Activated CD8-positive, alpha-beta memory T cell treated with anti-CD3 and anti-CD28 coated beads, Interleukin-2, amount 10 ng/mL, durations not matched to agents 7 days and 5 days (primary cell): ENCODE results near the gene CYP2E1. TPM values are rescaled to one million over a fixed set of nuclear protein-coding genes. Genes with fewer than 3 reads are reported as not detected.
"Not testable (repeated sequence)": the region's sequence is repeated elsewhere in the genome, so short reads cannot be mapped to it uniquely, and the experiment has no call there.

Experiments used
- ATAC-seq: fragments of 150-1000 bp; cut with Tn5 transposase; one replicate; pipeline ENCODE4 v1.10.0; 2021; ENCODE audit warnings: moderate library complexity
- CTCF ChIA-PET: fragments of 350-600 bp; sonication (Branson Sonifier 250); formaldehyde crosslinking; loops from one replicate; lab custom pipeline; 2021; ENCODE audit warnings: antibody characterized with exemption; lab: Charles Lee
- DNase-seq: peaks from one replicate; pipeline ENCODE4 v3.0.0-alpha.2; 2020
- H3K27ac Mint-ChIP-seq: one replicate; pipeline ENCODE4 v1.8.0; 2021; ENCODE audit warnings: mild to moderate bottlenecking, mixed read lengths
- H3K27me3 Mint-ChIP-seq: one replicate; pipeline ENCODE4 v1.8.0; 2021; ENCODE audit warnings: mixed read lengths
- H3K36me3 Mint-ChIP-seq: one replicate; pipeline ENCODE4 v1.8.0; 2021; ENCODE audit warnings: mild to moderate bottlenecking, mixed read lengths
- H3K4me1 Mint-ChIP-seq: one replicate; pipeline ENCODE4 v1.8.0; 2021; ENCODE audit warnings: mixed read lengths
- H3K4me3 Mint-ChIP-seq: one replicate; pipeline ENCODE4 v1.8.0; 2021; ENCODE audit warnings: mild to moderate bottlenecking, moderate library complexity, mixed read lengths
- H3K9me3 Mint-ChIP-seq: one replicate; pipeline ENCODE4 v1.8.0; 2022; ENCODE audit warnings: low read depth, mixed read lengths
- total RNA-seq, 2 experiments: library from RNA; stranded (reverse); gene quantifications; one replicate each; pipeline ENCODE4 v1.2.3, GENCODE V29; 2021

CYP2E1 gene
- total RNA-seq = under 1 TPM in 1 of 2 experiments, not detected in 1; 0.26 TPM

DNA sequence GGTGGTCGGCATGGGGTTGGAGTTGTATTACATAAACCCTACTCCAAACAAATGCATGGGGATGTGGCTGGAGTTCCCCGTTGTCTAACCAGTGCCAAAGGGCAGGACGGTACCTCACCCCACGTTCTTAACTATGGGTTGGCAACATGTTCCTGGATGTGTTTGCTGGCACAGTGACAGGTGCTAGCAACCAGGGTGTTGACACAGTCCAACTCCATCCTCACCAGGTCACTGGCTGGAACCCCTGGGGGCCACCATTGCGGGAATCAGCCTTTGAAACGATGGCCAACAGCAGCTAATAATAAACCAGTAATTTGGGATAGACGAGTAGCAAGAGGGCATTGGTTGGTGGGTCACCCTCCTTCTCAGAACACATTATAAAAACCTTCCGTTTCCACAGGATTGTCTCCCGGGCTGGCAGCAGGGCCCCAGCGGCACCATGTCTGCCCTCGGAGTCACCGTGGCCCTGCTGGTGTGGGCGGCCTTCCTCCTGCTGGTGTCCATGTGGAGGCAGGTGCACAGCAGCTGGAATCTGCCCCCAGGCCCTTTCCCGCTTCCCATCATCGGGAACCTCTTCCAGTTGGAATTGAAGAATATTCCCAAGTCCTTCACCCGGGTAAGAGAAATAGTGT lies at the start of gene CYP2E1:
Gene CYP2E1, plus strand, starts transcription at position 407 of the 632 bp plus-strand sequence. Its CDS starts 33 bp downstream, at position 440.
- Mint-ChIP-seq H3K4me1 (peaks cover 20% of the 10 kb centered on the region), H3K36me3 (peaks cover 4% of the 10 kb centered on the region), H3K27ac (no peak within 1 kb of the TSS), H3K9me3 (peaks cover 9% of the 10 kb centered on the region), H3K27me3 (peaks cover 80% of the 10 kb centered on the region), H3K4me3 (no peak within 1 kb of the TSS)
- CTCF ChIA-PET = interaction anchor here (0.8 to 1.1 kb wide), 2 partner anchors 17 to 88 kb away, joined by 3 to 4 read pairs; no protein-coding TSS in a partner anchor
- ATAC-seq (no peak), DNase-seq (no peak)

DNA sequence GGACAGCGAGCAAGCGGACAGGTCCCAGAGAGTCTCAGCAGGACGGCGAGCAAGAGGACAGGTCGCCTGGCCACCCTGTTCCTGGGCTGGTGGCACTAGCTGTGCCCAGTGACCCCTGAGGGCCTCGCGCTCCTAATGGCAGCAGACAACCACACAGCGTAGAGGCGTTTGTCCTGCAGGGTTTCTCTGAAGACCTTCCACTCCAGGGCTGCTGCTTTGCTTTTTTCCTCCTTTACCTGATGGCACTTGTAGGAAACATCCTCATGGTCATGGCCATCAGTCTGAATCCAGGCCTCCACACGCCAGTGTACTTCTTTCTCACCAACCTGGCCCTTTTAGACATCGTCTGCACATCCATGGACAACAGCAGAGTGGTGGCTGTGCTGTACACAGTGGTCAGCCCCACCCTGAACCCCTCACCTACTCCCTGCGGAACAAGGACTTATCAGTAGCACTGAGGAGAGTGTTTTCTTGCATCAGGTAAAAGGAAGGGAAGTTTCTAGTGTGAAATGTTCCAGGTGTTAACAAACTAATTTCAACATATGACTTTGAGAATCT lies 46.0 kb upstream of the CYP2E1 start:
- H3K4me1 Mint-ChIP-seq = peaks cover 2% of the 10 kb centered on the region

DNA sequence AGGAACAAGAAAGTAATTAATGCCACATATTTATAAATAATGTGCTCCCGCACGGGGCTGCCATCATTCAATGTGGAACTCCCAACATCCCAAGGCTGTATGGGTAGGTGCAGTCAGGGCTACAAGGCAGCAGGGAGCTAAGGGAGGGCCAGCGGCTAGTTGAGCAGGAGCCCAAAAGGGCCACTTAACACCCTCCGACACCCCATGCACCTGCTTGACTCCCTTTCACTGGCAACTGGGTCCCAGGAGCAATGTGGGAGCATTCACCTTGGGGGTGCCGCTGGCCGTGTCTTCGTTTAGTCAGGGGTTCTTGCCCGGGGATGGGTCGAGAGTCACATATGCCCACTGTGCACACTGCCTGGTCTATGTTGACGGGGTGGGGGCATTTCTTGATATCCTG lies 45.5 kb upstream of the CYP2E1 start:
- DNase-seq (no peak), ATAC-seq (no peak)
- Mint-ChIP-seq H3K4me3 (no peak overlapping the region), H3K9me3 (peaks cover 19% of the 10 kb centered on the region), H3K4me1 (no peaks in the 10 kb centered on the region), H3K27ac (no peak overlapping the region), H3K36me3 (peaks cover 15% of the 10 kb centered on the region), H3K27me3 (peaks cover 34% of the 10 kb centered on the region)
- CTCF ChIA-PET = no interaction called here

More for the DNA sequence above, 46.0 kb upstream of the CYP2E1 start:
- no peak for ATAC-seq
- DNase-seq = no peak
- peaks cover 14% of the 10 kb centered on the region for H3K36me3 Mint-ChIP-seq
- H3K27ac Mint-ChIP-seq = no peak overlapping the region
- CTCF ChIA-PET = no interaction called here
- H3K9me3 Mint-ChIP-seq = peaks cover 18% of the 10 kb centered on the region
- H3K27me3 Mint-ChIP-seq = peaks cover 34% of the 10 kb centered on the region
- no peak overlapping the region for H3K4me3 Mint-ChIP-seq

DNA sequence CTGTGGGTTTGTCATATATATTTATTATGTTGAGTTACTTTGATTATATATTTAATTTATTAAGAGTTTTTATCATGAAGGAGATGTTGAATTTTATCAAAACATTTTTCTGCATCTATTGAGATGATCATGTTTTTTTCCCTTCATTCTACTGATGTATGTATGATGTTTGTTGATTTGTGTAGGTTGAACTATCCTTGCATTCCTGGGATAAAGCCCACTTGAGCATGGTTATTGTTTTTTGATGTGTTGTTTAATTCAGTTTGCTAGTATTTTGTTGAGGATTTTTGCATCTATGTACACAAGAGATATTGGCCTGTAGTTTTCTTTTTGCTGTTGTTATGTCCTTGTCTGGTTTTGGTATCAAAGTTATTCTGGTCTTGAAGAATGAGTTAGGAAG lies 42.3 kb upstream of the CYP2E1 start:
- H3K36me3 Mint-ChIP-seq = peaks cover 19% of the 10 kb centered on the region
- no peak overlapping the region for H3K4me3 Mint-ChIP-seq
- H3K27me3 Mint-ChIP-seq = peaks cover 36% of the 10 kb centered on the region
- no peak for DNase-seq
- CTCF ChIA-PET = interaction anchor here (1.2 to 1.8 kb wide), 2 partner anchors 46 kb away, joined by 3 to 4 read pairs; no protein-coding TSS in a partner anchor
- H3K27ac Mint-ChIP-seq = no peak overlapping the region
- no peaks in the 10 kb centered on the region for H3K4me1 Mint-ChIP-seq
- no peak for ATAC-seq
- H3K9me3 Mint-ChIP-seq = peaks cover 29% of the 10 kb centered on the region

DNA sequence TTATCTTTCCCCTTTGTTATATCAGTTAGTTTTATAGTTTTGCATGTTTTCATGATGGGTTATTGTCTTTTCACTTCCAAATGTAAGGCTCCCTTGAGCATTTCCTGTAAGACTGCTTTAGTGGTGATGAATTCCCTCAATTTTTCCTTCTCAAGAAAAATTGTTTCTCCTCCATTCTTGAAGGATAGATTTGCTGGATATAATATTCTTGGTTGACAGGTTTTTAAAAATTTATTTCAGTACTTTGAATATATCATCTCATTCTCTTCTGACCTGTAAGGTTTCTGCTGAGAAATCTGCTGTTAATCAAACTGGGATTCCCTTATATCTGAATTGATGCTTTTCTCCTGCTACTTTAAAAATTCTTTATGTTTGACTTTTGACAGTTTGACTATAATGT lies 40.1 kb upstream of the CYP2E1 start:
- Mint-ChIP-seq H3K27ac (no peak overlapping the region), H3K4me3 (no peak overlapping the region), H3K27me3 (peaks cover 36% of the 10 kb centered on the region), H3K36me3 (peaks cover 19% of the 10 kb centered on the region), H3K9me3 (peaks cover 30% of the 10 kb centered on the region), H3K4me1 (peaks cover 2% of the 10 kb centered on the region)
- ATAC-seq (no peak), DNase-seq (no peak)
- CTCF ChIA-PET = no interaction called here

DNA sequence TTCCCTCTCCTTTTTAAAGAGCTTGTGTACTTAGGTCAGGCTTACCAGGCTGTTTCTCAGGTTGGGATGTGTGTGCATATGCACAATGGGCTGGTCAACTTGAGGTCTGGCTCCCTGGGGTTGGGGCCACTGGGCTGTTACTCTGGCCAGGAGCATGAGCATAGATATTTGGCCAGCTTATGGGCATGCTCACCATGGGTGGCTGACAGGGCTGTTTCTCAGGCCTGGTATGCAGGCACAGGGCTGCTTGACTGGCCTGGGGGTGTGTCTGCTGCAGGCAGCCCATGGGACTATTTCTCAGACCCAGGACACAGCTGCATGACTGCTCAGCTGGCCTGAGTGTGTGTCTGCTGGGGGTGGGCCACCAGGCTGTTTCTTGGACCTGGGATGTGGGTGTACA lies 38.8 kb upstream of the CYP2E1 start:
- Mint-ChIP-seq H3K4me3 (no peak overlapping the region), H3K27ac (no peak overlapping the region), H3K9me3 (peaks cover 28% of the 10 kb centered on the region), H3K4me1 (peaks cover 2% of the 10 kb centered on the region), H3K36me3 (peaks cover 19% of the 10 kb centered on the region), H3K27me3 (peaks cover 28% of the 10 kb centered on the region)
- CTCF ChIA-PET = interaction anchor here (0.9 kb wide), 1 partner anchor 50 kb away, joined by 3 read pairs; no protein-coding TSS in a partner anchor
- DNase-seq (no peak), ATAC-seq (no peak)

DNA sequence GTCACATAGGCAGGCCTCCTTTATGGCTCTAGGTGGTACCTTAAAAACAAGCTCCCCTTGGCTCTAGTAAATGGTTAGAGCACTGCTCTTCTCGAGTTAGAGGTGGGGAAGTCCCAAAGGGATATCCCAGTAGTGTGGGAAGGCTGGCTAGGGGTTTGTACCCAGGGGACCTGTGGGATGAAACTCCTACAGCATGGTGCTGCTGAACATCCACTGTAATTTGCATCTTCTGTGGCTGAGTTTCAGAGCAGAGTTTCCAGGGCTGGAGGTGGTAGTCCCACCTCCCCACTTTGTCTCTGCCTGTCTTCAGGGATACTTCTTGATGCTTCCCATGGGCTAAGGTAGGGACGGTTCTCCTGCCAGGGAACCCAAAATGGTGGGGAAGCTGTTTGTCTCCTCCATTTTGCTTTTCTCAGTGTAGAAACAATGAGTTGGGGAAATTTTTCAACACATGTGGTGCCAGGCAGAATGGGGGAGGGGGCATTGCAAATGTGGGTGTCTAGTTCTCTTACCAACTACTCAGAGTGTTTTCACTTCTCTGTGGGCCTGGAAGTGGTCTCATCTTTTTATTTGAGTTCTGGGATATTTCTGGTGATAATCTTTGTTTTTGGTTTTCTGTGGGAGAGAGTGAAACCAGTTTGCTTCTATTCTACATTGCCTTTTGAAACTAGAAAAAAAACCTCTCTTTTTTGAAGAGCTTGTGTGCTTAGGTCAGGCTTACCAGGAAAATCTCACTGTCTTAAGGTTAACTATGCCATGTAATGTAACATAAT lies 37.2 kb upstream of the CYP2E1 start:
- no peak for ATAC-seq
- peaks cover 14% of the 10 kb centered on the region for H3K36me3 Mint-ChIP-seq

DNA sequence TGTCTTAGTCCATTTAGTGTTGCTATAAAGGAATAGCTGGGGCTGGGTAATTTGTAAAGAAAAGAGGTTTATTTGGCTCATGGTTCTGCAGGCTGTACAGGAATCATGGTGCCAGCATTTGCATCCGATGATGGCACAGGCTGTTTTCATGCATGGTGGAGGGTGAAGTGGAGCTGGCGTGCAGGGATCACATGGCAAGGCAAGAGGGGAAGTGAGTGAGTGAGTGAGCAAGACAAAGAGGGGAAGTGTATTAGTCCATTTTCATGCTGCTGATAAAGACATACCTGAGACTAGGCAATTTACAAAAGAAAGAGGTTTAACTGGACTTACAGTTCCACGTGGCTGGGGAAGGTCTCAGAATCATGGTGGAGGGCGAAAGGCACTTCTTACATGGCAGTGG lies 33.6 kb upstream of the CYP2E1 start:
- H3K4me3 Mint-ChIP-seq, CTCF ChIA-PET, DNase-seq, H3K27me3 Mint-ChIP-seq, H3K9me3 Mint-ChIP-seq, H3K4me1 Mint-ChIP-seq, H3K27ac Mint-ChIP-seq, H3K36me3 Mint-ChIP-seq, ATAC-seq: not testable (repeated sequence)

More for the DNA sequence above, 37.2 kb upstream of the CYP2E1 start:
- H3K4me3 Mint-ChIP-seq = no peak overlapping the region
- CTCF ChIA-PET = no interaction called here
- H3K27me3 Mint-ChIP-seq = peaks cover 16% of the 10 kb centered on the region
- H3K4me1 Mint-ChIP-seq = peaks cover 2% of the 10 kb centered on the region
- peaks cover 23% of the 10 kb centered on the region for H3K9me3 Mint-ChIP-seq
- H3K27ac Mint-ChIP-seq = no peak overlapping the region
- DNase-seq = no peak

DNA sequence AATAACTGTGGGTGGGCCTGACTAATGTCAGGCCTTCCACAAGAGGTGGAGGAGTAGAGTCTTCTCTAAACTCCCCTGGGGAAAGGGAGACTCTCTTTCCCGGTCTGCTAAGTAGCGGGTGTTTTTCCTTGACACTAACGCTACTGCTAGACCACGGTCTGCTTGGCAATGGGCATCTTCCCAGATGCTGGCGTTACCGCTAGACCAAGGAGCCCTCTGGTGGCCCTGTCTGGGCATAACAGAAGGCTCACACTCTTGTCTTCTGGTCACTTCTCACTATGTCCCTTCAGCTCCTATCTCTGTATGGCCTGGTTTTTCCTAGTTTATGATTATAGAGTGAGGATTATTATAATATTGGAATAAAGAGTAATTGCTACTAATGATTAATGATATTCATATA lies 29.8 kb upstream of the CYP2E1 start:
- H3K4me1 Mint-ChIP-seq, H3K36me3 Mint-ChIP-seq, H3K27me3 Mint-ChIP-seq, ATAC-seq, H3K27ac Mint-ChIP-seq, H3K4me3 Mint-ChIP-seq, DNase-seq, H3K9me3 Mint-ChIP-seq: not testable (repeated sequence)
- CTCF ChIA-PET = interaction anchor here (1.2 to 2.6 kb wide), 3 partner anchors 59 to 168 kb away, joined by 3 to 12 read pairs (median 4); no protein-coding TSS in a partner anchor

DNA sequence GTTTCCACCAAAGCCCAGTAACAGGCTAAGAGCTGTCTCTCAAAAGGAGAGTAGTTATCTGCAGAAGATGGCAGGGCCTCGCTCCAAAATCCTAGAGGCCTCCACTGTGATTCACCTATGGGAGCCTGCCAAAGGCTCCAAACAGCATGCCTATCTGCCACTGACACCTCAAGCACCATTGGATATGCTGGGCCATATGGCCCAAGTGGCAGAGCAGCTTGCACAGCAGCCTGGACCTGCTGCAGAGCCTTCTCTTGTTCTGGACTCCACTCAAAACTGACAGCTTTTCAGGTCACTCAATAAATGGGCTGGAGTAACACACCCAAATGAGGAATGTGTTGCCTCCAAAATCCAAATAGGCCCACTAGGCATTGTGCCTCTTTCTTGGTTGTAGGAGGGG lies 28.0 kb upstream of the CYP2E1 start:
- CTCF ChIA-PET = interaction anchor here (0.6 to 1.0 kb wide), 2 partner anchors 49 to 62 kb away, joined by 4 to 5 read pairs; no protein-coding TSS in a partner anchor
- not testable (repeated sequence) for H3K27me3 Mint-ChIP-seq, H3K27ac Mint-ChIP-seq

DNA sequence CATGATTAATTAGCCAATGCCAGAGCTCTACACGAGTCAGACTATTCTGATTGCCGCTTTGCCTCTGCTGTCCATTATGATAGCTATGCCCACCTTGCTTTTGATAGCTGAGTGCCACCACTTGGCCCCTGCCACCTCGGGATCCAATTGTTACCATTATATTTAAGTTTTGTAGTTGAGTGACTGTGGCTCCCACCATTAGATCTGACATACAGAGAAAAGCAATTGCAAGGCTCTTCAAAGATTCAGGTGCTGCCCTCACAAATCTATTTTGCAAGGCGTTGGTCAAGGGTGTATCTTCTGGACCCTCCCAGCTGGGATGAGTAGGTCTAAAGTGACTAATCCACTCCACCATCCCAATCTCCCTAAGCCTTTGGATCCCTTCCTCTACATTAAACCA lies 26.3 kb upstream of the CYP2E1 start:
- H3K36me3 Mint-ChIP-seq, H3K9me3 Mint-ChIP-seq, ATAC-seq, H3K4me1 Mint-ChIP-seq, DNase-seq, H3K27me3 Mint-ChIP-seq, H3K27ac Mint-ChIP-seq, H3K4me3 Mint-ChIP-seq: not testable (repeated sequence)
- CTCF ChIA-PET = interaction anchor here (2.3 kb wide), 1 partner anchor 62 kb away, joined by 7 read pairs; no protein-coding TSS in a partner anchor

More for the DNA sequence above, 28.0 kb upstream of the CYP2E1 start:
- not testable (repeated sequence) for H3K9me3 Mint-ChIP-seq, H3K4me1 Mint-ChIP-seq, ATAC-seq, H3K4me3 Mint-ChIP-seq, H3K36me3 Mint-ChIP-seq, DNase-seq

DNA sequence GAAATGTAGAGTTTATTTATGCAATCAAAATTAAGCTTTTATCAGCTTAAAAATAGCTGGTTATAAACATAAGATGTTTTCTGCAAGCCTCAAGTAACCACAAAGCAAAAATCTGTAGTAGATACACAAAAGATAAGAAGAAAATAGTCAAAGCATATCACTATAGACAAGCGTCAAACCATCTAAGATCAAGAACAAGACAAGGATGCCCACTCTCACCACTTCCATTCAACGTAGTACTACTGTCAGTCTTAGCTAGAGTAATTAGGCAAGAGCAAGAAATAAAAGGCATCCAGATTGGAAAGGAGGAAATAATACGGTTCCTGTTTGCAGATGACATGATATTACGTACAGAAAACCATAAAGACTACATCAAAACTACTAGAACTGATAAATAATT lies 17.5 kb upstream of the CYP2E1 start:
- CTCF ChIA-PET = interaction anchor here (0.8 to 1.3 kb wide), 2 partner anchors 17 to 71 kb away, joined by 3 read pairs; no protein-coding TSS in a partner anchor
- H3K4me3 Mint-ChIP-seq = no peak overlapping the region
- DNase-seq (no peak), ATAC-seq (no peak)
- H3K27ac Mint-ChIP-seq = no peak overlapping the region
- H3K27me3 Mint-ChIP-seq = peaks cover 57% of the 10 kb centered on the region
- no peaks in the 10 kb centered on the region for H3K4me1 Mint-ChIP-seq
- H3K36me3 Mint-ChIP-seq = peaks cover 1% of the 10 kb centered on the region
- H3K9me3 Mint-ChIP-seq = no peaks in the 10 kb centered on the region

DNA sequence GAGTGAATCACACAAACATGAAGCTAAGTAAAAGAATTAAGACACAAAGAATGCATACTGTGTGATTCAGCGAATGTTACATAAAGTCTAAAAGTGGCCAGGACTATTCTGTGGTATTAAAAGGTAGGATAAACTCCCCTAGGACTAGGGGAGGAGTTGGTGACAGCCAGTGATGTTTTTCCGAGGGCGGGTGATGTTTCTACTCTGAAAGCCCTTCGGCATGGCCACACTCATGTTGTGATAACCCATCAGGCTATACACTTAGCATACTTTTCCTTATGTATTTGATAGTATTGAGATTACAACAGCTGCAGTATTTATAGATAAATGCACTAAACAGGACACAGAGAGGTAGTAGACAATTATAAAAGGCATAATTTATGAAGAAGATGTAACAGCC lies 15.8 kb upstream of the CYP2E1 start:
- no peak overlapping the region for H3K27ac Mint-ChIP-seq
- CTCF ChIA-PET = no interaction called here
- DNase-seq = no peak
- peaks cover 1% of the 10 kb centered on the region for H3K36me3 Mint-ChIP-seq
- H3K27me3 Mint-ChIP-seq = peaks cover 63% of the 10 kb centered on the region
- no peaks in the 10 kb centered on the region for H3K4me1 Mint-ChIP-seq
- no peak for ATAC-seq
- H3K9me3 Mint-ChIP-seq = no peaks in the 10 kb centered on the region
- H3K4me3 Mint-ChIP-seq = no peak overlapping the region
